KMS-11 (cell line): Measurements from ENCODE around the gene TMPRSS9.

Experiments
- H2AFZ ChIP-seq: fragments of 200-600 bp; sonication (generic); 2 replicates; pipeline ENCODE4 v1.6.1; 2016; ENCODE audit warnings: antibody characterized with exemption, mixed run types, low read depth
- H3K27ac ChIP-seq: fragments of 200-600 bp; sonication (generic); 2 replicates; pipeline ENCODE4 v1.6.1; 2016; ENCODE audit warnings: mild to moderate bottlenecking, mixed run types
- H3K27me3 ChIP-seq: fragments of 200-600 bp; sonication (generic); 2 replicates; pipeline ENCODE4 v1.6.1; 2017; ENCODE audit warnings: mild to moderate bottlenecking, low read depth, mixed run types, moderate library complexity; ENCODE audit not compliant: insufficient read depth
- H3K36me3 ChIP-seq: fragments of 200-600 bp; sonication (generic); 2 replicates; pipeline ENCODE4 v1.6.1; 2017; ENCODE audit warnings: mild to moderate bottlenecking, mixed run types; ENCODE audit not compliant: insufficient read depth
- H3K4me1 ChIP-seq: fragments of 200-600 bp; sonication (generic); 2 replicates; pipeline ENCODE4 v1.6.1; 2016; ENCODE audit warnings: mild to moderate bottlenecking, low read depth, mixed run types; ENCODE audit not compliant: poor library complexity, severe bottlenecking
- H3K4me2 ChIP-seq: fragments of 200-600 bp; sonication (generic); 2 replicates; pipeline ENCODE4 v1.7.0; 2016; ENCODE audit warnings: mild to moderate bottlenecking, mixed run types
- H3K4me3 ChIP-seq: fragments of 200-600 bp; sonication (generic); IDR thresholded peaks from 2 replicates; pipeline ENCODE4 v1.6.1; 2017; ENCODE audit warnings: low read depth, low read length, mixed read lengths; ENCODE audit not compliant: insufficient read depth
- H3K79me2 ChIP-seq: fragments of 200-600 bp; sonication (generic); 2 replicates; pipeline ENCODE4 v1.6.1; 2016; ENCODE audit warnings: low read depth, mixed run types; ENCODE audit not compliant: insufficient read depth
- H3K9ac ChIP-seq: fragments of 200-600 bp; sonication (generic); 2 replicates; pipeline ENCODE4 v1.6.1; 2016; ENCODE audit warnings: mild to moderate bottlenecking, mixed run types
- H4K20me1 ChIP-seq: fragments of 200-600 bp; sonication (generic); 2 replicates; pipeline ENCODE4 v1.6.1; 2016; ENCODE audit warnings: mild to moderate bottlenecking, mixed run types; ENCODE audit not compliant: insufficient read depth
- TF ChIP-seq, protein P1 (sequence below): fragments of 200-600 bp; sonication (generic); conservative IDR thresholded peaks from 2 replicates; pipeline ENCODE4 v1.6.1; 2017; ENCODE audit warnings: low read depth, mild to moderate bottlenecking, antibody characterized with exemption, low read length, moderate library complexity, mixed read lengths

The TMPRSS9 gene

GRCh38 chr19:2335848-2336247, 24.2 kb upstream of the TMPRSS9 start:
- no peaks in the 10 kb centered on the region for H3K4me1 ChIP-seq
- peaks cover 14% of the 10 kb centered on the region; the same call in 1 of the 2 replicates for H3K79me2 ChIP-seq
- no peak overlapping the region for H3K9ac ChIP-seq
- TF ChIP-seq, protein P1, sequence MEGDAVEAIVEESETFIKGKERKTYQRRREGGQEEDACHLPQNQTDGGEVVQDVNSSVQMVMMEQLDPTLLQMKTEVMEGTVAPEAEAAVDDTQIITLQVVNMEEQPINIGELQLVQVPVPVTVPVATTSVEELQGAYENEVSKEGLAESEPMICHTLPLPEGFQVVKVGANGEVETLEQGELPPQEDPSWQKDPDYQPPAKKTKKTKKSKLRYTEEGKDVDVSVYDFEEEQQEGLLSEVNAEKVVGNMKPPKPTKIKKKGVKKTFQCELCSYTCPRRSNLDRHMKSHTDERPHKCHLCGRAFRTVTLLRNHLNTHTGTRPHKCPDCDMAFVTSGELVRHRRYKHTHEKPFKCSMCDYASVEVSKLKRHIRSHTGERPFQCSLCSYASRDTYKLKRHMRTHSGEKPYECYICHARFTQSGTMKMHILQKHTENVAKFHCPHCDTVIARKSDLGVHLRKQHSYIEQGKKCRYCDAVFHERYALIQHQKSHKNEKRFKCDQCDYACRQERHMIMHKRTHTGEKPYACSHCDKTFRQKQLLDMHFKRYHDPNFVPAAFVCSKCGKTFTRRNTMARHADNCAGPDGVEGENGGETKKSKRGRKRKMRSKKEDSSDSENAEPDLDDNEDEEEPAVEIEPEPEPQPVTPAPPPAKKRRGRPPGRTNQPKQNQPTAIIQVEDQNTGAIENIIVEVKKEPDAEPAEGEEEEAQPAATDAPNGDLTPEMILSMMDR, result no peak
- H4K20me1 ChIP-seq, result no peaks in the 10 kb centered on the region
- no peak overlapping the region for H3K4me2 ChIP-seq
- H3K4me3 ChIP-seq, result no peak overlapping the region
- no peaks in the 10 kb centered on the region for H3K36me3 ChIP-seq
- no peak overlapping the region for H3K27ac ChIP-seq
- no peak overlapping the region for H2AFZ ChIP-seq
- H3K27me3 ChIP-seq, result no peaks in the 10 kb centered on the region

- no peak overlapping the region for H2AFZ ChIP-seq
- TF ChIP-seq, protein P1, result no peak
- H3K4me1 ChIP-seq, result no peaks in the 10 kb centered on the region
- no peaks in the 10 kb centered on the region for H3K36me3 ChIP-seq
- no peak overlapping the region for H3K4me2 ChIP-seq
- H4K20me1 ChIP-seq, result no peaks in the 10 kb centered on the region
- H3K27ac ChIP-seq, result no peak overlapping the region
- H3K27me3 ChIP-seq, result no peaks in the 10 kb centered on the region
- no peak overlapping the region for H3K9ac ChIP-seq
- no peak overlapping the region for H3K4me3 ChIP-seq
- H3K79me2 ChIP-seq, result peaks cover 9% of the 10 kb centered on the region; the same call in 1 of the 2 replicates
Observed at GRCh38 chr19:2336528-2337328, 23.3 kb upstream of the TMPRSS9 start.

DNA sequence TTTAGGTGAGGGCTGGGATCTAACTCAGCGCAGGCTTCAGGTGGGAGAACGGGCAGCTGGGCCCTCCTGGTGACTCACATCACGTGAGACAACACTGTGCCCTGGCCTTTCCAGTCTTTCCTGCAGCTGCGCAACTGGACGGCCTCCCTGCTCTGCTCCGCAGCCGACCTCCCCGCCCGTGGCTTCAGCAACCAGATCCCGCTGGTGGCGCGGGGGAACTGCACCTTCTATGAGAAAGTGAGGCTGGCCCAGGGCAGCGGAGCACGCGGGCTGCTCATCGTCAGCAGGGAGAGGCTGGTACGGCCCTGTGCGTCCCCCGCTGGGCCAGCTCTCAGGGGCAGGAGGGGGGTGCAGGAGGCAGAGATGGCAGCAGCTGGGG, 22.7 kb upstream of the TMPRSS9 start:
- Histone ChIP-seq H3K4me2 (no peak overlapping the region), H3K9ac (no peak overlapping the region), H2AFZ (no peak overlapping the region), H3K4me3 (no peak overlapping the region), H3K4me1 (no peaks in the 10 kb centered on the region), H4K20me1 (no peaks in the 10 kb centered on the region), H3K27ac (no peak overlapping the region), H3K79me2 (peaks cover 3% of the 10 kb centered on the region; the same call in 1 of the 2 replicates), H3K36me3 (no peaks in the 10 kb centered on the region), H3K27me3 (no peaks in the 10 kb centered on the region)
- TF ChIP-seq, protein P1, result no peak

- H3K4me3 ChIP-seq, result no peak overlapping the region
- H4K20me1 ChIP-seq, result no peaks in the 10 kb centered on the region
- H3K4me2 ChIP-seq, result no peak overlapping the region
- no peaks in the 10 kb centered on the region for H3K4me1 ChIP-seq
- H2AFZ ChIP-seq, result no peak overlapping the region
- H3K36me3 ChIP-seq, result no peaks in the 10 kb centered on the region
- no peak overlapping the region for H3K27ac ChIP-seq
- H3K9ac ChIP-seq, result no peak overlapping the region
- no peaks in the 10 kb centered on the region for H3K27me3 ChIP-seq
- TF ChIP-seq, protein P1, result no peak
- H3K79me2 ChIP-seq, result no peaks in the 10 kb centered on the region; the same call in 1 of the 2 replicates
Observed at GRCh38 chr19:2338055-2338615, 21.9 kb upstream of the TMPRSS9 start.
